Activated naive CD8-positive, alpha-beta T cell treated with anti-CD3 and anti-CD28 coated beads, Interleukin-2, amount 50 U/mL, for 16 hours (primary cell): Measurements from ENCODE around the gene AGAP5.
"Not testable (repeated sequence)": the region's sequence is repeated elsewhere in the genome, so short reads cannot be mapped to it uniquely, and the experiment has no call there.

ENCODE experiments used
- DNase-seq: peaks from one replicate; pipeline ENCODE4 v3.0.0-alpha.2; 2020; ENCODE audit warnings: low read depth, low spot score

AGAP5 gene

GRCh38 chr10:73697675-73698159 is at the start of gene AGAP5:
AGAP5 (minus strand) TSS chr10:73698109; CDS start chr10:73697755, 354 bp downstream.
- DNase-seq, result not testable (repeated sequence)

DNA sequence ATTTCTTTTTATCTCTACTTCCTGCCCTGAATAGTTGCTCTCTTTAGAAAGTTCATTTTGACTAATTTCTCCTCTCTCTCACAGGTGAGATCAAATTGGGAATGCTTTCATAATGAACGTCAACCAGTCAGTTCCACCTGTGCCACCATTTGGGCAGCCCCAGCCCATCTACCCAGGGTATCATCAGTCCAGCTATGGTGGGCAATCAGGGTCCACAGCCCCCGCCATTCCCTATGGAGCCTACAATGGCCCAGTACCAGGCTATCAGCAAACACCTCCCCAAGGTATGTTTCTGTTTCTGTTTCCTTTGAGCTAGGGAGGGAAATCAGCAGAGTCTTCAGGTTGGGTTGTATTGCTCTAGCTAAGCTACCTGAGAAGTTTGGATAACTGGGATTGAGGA is 48.8 kb upstream of the AGAP5 start:
- DNase-seq, result no peak

GRCh38 chr10:73744664-73744975 is 46.7 kb upstream of the AGAP5 start:
- DNase-seq, result peak; percentile 19

DNA sequence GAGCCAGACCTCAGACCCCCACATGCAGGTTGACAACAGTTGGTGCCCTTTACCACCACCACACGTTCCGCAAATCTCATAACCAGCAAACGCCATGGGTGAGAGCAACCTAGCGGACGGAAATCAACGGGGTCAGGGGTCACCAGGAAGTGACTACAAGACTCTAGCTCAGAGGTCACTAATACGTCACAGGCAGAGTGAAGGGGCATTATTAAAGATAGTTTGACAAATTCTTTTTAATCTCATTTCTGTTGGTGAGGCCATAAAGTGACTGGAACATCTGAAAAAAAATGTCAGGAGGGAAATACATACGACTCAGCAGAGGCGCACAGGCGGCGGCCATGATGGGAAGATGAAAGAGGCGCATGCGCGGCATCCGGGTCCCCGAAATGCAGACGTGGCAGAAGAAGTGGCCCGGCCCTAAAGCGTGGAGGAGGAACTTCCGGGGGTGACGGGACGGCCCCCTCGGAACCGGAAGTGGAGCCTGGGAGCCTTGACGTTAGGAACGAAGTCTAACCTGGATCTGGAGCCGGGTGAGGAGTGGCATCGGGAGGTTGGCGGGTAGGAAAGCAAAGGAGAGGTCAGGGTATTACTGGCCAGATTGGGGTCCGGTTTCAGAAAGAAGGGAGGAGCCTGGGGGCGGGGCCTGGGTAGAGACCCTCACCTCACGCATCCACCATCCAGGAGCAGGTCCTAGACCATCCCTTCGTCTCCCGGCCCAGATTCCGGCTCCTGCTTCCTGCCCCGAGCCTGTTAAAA is 46.2 kb upstream of the AGAP5 start, which contains the start of gene SEC24C:
SEC24C (plus strand) TSS at position 468 of the 759 bp plus-strand sequence. CDS start 2,461 bp downstream, outside the sequence.
- DNase-seq, result peak; percentile 86

- no peak for DNase-seq
These were observed 45.5 kb upstream of the AGAP5 start for GRCh38 chr10:73743327-73743904.

GRCh38 chr10:73742454-73742734 is 44.5 kb upstream of the AGAP5 start:
- no peak for DNase-seq

GRCh38 chr10:73740501-73741254 is 42.8 kb upstream of the AGAP5 start:
- DNase-seq, result not testable (repeated sequence)

DNA sequence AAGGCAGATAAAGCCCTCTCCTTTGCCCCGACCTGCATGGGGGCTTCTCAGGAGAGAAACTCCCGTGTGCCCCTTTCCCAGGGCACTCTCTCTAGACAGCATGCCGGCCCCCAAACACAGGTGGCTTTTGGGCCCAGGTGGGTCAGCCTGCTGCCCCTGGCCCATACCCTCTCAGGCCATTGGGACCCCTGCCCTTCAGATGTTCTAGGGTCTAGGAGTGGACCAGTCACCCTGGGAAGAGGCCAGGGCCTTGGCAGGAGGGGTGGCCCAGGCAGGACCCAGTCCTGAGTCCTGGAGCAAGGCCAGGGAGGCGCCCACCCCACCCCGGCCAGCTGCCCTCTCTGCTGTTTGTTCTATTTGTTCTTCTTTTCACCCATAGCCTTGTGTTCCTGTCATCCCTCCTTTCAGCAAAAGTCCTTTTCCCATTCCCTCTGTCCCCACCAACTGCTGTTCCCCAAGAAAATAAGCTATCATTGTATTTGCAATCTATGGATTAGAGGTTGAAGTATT is 36.9 kb upstream of the AGAP5 start:
- DNase-seq, result no peak

DNA sequence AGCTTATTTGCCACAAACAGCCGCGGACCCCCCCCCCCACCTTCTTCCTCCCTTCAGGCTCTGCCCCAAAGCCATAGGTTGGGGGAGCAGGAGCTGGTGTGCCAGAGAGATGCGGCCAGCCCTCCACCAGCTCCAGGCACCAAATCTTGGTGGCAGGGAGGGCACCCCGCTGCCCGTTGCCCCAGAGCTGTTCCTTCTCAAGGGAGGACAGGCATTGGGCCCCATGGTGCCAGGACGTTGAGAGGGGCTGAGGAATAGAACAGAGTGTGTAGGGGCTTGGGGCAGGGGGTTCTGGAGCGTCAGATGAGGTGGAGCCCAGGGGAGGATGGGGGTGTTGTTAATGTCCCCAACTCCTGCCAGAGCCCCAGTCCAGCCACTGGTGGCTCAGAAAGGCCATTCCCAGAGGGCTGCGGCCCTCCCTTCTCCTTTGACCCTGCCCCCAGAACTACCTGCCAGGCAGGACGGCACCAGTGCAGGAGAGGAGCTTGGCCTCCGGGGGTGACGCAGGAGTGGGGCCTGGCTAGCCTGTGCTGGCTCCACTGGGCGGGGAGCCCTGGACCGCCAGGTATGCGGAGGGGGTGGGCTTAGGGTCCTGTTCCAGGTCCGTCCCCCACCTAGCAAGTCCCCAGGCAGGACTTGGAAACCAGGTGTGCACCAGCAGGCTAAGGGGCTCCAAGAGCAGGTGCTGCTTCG is 36.3 kb upstream of the AGAP5 start:
- no peak for DNase-seq

DNA sequence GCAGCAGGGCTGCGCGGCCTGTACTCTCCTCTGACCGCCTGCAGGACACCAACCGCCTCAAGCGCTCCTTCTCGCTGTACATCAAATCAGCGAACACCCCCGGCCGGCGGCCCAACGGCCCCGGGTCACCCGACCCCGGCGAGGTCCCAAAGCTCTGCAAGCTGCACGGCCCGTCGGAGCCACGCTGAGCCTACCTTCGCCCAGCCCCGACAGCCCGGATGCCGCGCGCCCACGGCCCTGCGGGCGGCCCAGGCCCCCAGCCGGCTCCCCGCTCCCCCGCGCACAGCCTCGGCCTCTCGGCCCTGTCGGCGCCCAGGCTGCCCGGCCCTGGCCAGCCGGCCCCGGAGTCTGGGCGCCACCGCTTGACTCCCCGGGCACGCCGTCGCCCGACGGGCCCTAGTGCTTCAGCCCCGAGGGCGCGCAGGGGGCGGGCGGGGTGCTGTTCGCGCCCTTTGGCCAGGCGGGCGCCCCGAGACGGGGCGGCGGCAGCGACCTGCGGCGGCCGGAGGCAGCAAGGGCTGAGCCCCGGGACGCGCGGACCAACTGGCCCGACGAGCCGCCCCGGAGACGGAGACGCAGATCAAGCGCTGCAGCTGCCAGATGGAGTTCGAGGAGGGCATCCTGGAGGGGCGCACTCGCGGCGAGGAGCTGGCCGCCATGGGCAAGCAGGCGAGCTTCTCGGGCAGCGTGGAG is 35.2 kb upstream of the AGAP5 start:
- no peak for DNase-seq

DNA sequence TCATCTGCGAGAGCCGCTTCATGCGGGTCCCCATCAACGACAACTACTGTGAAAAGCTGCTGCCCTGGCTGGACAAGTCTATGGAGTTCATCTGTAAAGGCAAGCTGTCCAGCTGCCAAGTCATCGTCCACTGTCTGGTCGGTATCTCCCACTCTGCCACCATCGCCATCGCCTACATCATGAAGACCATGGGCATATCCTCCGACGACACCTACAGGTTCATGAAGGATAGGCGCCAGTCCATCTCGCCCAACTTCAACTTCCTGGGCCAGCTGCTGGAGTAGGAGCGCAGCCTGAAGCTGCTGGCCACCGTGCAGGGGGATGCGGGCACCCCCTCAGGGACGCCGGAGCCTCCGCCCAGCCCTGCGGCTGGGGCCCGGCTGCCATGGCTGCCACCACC is 34.5 kb upstream of the AGAP5 start:
- no peak for DNase-seq

GRCh38 chr10:73731588-73732375 is 33.9 kb upstream of the AGAP5 start:
- DNase-seq, result no peak

GRCh38 chr10:73730153-73730906 is 32.4 kb upstream of the AGAP5 start:
- peak; percentile 80 for DNase-seq

- not testable (repeated sequence) for DNase-seq
These were observed 31.9 kb upstream of the AGAP5 start for GRCh38 chr10:73729781-73730152.

DNA sequence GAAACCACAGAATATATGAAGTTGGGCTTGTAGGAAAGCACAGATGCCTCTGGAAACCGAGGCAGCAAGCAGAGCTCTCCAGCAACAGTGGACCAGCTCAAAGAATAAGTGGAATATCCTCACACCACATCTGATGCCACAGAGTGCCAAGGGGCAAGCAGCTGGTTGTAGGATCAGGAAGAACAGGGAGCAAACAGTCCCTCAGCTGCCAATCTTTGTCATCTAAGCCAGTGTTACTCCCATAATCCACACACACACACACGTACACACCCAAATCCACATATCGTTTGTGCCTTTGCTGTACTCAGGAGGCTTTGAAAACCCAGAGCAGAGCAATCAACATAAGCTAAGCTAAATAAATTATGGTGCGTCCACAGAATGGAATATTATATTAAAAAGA is 25.6 kb upstream of the AGAP5 start:
- no peak for DNase-seq

DNA sequence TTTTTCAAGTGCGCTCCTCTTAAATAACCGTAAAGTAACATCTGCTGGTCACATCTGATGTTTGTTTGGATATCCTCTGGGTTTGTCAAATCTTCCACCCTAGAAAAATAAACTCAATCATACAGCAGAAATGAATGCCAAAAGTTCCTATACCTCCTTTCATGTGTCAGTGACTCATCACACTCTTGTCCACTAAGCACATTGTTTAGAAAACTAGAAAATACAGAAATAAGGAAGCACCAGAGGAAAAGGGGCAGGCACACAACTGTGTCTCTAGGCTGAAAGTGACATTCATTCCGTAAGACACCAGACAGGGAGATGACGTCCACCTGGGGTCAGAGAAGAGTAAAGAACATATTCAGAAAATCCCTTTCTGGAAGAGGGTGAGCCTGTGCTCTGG is 22.7 kb upstream of the AGAP5 start:
- not testable (repeated sequence) for DNase-seq

DNA sequence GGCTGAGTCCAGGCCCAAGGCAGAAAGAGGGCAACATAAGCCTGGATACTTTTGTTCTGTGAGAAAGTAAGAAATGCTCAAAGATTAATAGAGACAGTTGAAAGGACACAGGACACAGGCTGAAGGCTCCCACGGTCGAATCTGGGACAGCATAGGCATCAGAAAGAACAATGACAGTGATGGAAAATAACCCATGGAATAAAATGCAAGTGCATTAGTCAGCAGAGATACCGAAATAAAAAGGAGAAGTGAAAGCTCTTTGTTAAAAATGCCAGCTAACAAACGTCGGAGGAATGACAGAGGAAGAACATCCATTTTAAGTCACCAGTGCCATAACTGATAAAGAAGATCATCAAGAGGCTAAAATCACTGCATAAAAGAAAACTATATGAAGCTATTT is 19.6 kb upstream of the AGAP5 start:
- DNase-seq, result no peak

- no peak for DNase-seq
These were observed 18.3 kb upstream of the AGAP5 start for GRCh38 chr10:73716251-73716650.

DNA sequence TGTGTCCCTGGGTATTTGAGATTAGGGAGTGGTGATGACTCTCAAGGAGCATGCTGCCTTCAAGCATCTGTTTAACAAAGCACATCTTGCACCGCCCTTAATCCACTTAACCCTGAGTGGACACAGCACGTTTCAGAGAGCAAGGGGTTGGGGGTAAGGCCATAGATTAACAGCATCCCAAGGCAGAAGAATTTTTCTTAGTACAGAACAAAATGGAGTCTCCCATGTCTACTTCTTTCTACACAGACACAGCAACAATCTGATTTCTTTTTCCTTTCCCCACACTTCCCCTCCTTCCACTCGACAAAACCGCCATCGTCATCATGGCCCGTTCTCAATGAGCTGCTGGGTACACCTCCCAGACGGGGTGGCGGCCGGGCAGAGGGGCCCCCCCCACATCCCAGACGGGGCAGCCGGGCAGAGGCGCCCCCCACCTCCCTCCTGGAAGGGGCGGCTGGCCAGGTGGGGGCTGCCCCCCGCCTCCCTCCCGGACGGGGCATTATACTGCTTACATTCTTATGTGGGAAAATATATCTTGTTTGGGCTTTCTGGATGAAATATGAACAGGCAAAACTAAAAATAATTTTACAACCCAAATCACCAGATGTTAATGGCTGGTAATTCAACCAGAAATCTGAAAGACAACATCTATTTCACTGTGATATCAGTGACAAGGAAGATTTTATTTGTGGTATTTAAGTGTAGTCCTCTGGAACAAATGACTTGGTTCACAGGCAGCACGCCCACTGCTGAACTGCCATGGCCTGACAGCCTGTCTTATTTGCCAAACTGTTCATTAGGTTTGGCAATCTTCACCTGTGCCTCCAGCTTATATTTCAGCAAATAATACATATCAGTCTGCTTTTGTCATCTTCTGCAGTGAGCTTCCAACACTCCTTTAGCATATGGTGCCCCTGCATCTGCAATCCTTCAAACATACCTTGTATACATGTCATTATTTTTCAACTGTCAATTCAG is 17.6 kb upstream of the AGAP5 start:
- DNase-seq, result not testable (repeated sequence)
